ENCODE results near the gene PRPF19.
A peak's percentile ranks its signal among the peaks of the same experiment; 100 is the strongest.
"Not testable (repeated sequence)": the region's sequence is repeated elsewhere in the genome, so short reads cannot be mapped to it uniquely, and the experiment has no call there.

PRPF19 gene

DNA sequence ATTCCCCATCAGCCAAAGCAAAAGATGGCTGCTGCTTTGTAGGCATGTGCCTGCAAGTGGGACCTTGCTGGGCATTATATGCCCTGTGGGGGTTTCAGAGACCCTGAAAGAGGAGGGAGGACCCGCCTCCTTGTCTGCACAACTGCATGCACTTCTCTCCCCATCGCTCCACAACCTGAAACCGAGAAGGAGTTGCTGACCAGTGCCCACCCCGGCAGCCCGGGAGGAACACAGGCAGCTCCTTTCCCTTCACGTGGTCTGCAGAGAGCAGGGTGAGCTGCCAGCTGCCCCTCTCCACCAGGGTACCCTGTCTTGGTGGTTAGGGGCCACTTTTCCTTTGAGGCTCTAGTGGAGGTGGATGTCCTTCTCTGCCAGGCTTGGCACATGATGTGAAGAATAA lies 16.5 kb upstream of the PRPF19 start:
- no peak for DNase-seq

DNA sequence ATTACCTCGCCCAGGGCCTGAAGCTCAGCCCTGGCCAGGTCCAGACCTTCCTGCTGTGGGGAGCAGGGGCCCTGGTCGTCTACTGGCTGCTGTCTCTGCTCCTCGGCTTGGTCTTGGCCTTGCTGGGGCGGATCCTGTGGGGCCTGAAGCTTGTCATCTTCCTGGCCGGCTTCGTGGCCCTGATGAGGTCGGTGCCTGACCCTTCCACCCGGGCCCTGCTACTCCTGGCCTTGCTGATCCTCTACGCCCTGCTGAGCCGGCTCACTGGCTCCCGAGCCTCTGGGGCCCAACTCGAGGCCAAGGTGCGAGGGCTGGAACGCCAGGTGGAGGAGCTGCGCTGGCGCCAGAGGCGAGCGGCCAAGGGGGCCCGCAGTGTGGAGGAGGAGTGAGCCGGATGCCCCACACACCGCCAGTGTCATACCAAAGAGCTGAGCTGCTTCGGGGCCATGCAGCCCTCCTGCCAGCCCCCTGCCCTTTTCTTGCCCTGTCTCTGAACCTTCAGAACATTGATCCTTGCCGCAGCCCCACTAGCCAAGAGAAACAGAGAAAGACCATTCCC lies 15.5 kb upstream of the PRPF19 start:
- DNase-seq = no peak

- DNase-seq = no peak
Measured at GRCh38 chr11:60921259-60921658, 14.9 kb upstream of the PRPF19 start.

- DNase-seq = no peak
Measured at GRCh38 chr11:60919956-60920355, 13.6 kb upstream of the PRPF19 start.

GRCh38 chr11:60919320-60919719 lies 12.9 kb upstream of the PRPF19 start:
- no peak for DNase-seq

DNA sequence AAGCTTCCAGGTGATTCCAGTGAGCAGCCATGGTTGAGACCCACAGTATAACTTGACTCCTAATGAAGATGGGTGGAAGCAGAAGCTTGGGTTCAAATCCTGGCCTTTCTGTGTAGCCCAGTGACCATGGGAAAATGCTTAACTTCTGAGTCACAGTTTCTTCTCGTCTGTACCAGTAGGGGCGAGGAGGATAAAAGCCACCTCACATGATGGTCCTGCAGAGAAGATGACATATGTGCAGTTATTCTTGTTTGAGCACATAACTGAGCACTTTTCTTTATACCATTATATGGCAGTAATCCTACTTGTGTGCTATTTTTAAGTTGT lies 12.5 kb upstream of the PRPF19 start:
- DNase-seq = no peak

GRCh38 chr11:60918251-60918938 lies 12.0 kb upstream of the PRPF19 start:
- DNase-seq = no peak

- DNase-seq = no peak
Measured at GRCh38 chr11:60917267-60917666, 10.9 kb upstream of the PRPF19 start.

GRCh38 chr11:60916669-60917206 lies 10.4 kb upstream of the PRPF19 start:
- DNase-seq = no peak

GRCh38 chr11:60915248-60915914 lies 9.0 kb upstream of the PRPF19 start:
- peak; percentile 81 for DNase-seq

DNA sequence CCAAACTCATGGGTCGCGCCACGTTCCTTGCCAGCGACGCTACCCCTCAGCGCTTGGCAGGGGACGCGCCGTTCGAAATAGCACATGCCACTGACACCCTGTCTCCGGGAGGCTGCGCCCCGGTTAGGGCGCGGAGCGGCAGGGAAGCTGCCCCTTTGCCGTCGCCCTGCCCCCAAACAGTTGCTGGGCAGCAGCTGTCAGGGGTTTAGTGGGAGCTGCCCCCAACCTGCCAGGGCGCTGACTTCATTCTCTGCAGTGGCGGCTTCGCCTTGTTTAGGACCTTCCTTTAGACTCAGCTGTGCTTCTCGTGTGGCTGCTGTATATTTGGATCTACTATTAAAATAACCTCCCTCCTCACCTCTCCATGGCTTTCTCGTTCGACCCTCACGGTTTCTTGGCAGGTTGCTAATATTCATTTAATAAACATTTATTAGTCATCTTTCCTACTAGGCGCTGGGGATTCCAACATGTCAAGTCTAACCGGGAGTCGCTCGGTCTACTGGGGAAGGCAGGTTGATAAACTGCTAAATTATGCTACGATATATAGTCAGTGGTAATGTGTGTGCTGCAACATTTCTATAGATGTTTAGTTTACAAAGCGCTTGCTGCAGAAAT lies 8.4 kb upstream of the PRPF19 start:
- peak; percentile 43 for DNase-seq

- DNase-seq = peak; percentile 92
Measured at GRCh38 chr11:60913793-60914632, 7.6 kb upstream of the PRPF19 start, which contains the start of gene TMEM109. TMEM109 (plus strand) TSS chr11:60914158; CDS start chr11:60919694, 5,536 bp downstream.

- DNase-seq = no peak
Measured at GRCh38 chr11:60912851-60913528, 6.6 kb upstream of the PRPF19 start.

DNA sequence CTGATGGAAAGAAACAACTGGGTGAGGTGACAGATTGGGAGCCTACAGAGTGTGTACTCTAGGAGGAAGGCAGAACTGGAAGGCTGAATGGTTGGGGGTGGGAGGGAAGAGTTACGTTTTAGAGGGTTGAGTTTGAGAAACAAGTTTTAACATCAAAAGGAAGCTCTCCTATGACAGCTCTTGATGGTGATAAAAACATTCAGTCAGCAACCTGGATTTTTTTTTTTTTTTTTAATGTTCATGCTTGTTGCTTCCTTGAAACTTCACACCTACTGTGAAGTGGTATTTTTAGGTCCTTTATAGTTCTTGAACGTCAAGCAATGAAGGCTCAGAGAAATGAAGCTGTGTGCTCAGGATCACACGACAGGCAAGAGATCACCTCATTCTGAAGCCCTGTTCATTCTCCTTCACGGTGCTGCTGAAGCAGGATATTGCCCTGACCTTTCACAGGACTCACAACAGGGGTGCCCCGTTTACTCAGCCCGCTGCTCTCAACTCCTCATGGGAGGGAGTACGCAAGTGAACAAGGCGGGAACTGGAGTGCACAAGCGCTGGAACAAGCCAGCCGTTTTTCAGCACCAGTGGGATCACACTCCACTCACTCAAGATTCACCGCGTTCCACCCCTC lies 6.0 kb upstream of the PRPF19 start:
- DNase-seq = peak; percentile 54

DNA sequence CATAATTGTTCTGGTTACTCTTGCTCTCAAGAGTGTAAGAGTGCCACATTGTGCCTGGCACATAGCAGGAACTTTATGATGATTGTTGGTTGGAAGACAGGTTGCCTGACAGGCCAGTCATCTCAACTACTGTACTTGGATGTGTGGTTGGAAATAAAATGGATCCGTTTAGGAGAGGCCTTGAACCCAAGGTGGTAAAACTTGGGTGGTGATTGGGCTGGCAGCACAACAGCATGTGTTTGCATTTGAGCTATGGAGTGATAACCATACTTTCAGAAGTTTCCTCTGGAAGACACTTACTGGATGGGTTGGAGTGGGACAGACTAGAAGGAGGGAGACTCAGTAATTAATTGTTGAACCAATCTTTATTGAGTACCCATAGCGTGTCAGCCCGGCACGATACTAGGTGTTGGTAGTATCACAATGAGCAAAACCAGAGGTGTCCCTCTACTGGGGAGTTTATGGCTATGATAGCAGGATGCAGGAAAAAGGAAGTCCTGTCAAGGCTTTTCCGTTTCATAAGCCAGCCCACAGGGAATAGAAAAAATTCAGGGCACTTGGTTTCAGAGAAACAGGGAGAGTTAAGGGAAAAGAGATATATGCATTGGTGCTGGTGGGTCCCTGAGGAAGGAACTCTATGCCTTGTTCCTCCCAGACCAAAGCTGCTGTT lies 4.5 kb upstream of the PRPF19 start:
- DNase-seq = no peak

DNA sequence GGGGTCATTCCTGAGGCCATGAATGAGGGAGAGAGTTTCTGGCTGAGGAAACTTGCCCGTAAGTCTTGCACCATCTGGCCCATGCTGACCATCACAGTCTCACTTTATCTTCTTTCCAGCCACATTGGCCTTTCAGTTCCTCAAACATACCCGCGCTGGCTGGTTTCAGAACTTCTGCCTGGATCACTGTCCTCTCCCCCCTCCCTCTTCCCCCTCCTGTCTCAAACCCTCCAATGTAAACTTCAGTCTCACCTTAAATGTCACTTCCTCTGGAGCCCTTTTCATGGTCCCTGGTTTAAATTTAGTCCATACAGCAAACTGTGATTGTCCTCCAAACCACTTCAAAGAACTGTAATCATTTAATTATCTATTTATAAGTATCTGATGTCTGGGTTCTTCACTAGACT lies 3.9 kb upstream of the PRPF19 start:
- DNase-seq = no peak

GRCh38 chr11:60909680-60910280 lies 3.4 kb upstream of the PRPF19 start:
- DNase-seq = not testable (repeated sequence)

- no peak for DNase-seq
Measured at GRCh38 chr11:60908803-60909202, 2.4 kb upstream of the PRPF19 start.

- peak; percentile 51 for DNase-seq
Measured at GRCh38 chr11:60905551-60906113, 753 bp downstream of the PRPF19 start.

GRCh38 chr11:60905047-60905446 lies 1.3 kb downstream of the PRPF19 start:
- no peak for DNase-seq
